ENCODE data around the gene PARD3.

Gene PARD3

GRCh38 chr10:34474555-34475273 lies 340.4 kb downstream of the PARD3 start:
- Histone ChIP-seq H3F3A (ENCODE audit: low read depth) (no peaks in the 10 kb centered on the region), H2AFZ (ENCODE audit: low read length) (no peak overlapping the region), H4K20me1 (ENCODE audit: insufficient read depth, low read length, poor library complexity, severe bottlenecking) (no peaks in the 10 kb centered on the region), H3K4me1 (ENCODE audit: insufficient read depth, low read length, poor library complexity, severe bottlenecking) (no peaks in the 10 kb centered on the region), H3K79me2 (ENCODE audit: insufficient read depth, low read length) (no peaks in the 10 kb centered on the region), H3K9me3 (ENCODE audit: insufficient read depth, low read depth, low read length) (no peaks in the 10 kb centered on the region), H3K4me3 (ENCODE audit: low read length, poor library complexity, severe bottlenecking) (no peak overlapping the region), H3K9ac (ENCODE audit: low read depth, low read length, poor library complexity, severe bottlenecking) (no peak overlapping the region), H3K4me2 (ENCODE audit: low read depth, low read length, poor library complexity, severe bottlenecking) (no peak overlapping the region), H3K27me3 (ENCODE audit: insufficient read depth, low read length, poor library complexity, severe bottlenecking) (no peaks in the 10 kb centered on the region), H3K9me2 (replicated peaks; ENCODE audit: low read depth, low read length) (no peaks in the 10 kb centered on the region), H3K36me3 (ENCODE audit: insufficient read depth, low read length) (peaks cover 3% of the 10 kb centered on the region; the same call in 1 of the 2 replicates)
- TF ChIP-seq, protein P1, sequence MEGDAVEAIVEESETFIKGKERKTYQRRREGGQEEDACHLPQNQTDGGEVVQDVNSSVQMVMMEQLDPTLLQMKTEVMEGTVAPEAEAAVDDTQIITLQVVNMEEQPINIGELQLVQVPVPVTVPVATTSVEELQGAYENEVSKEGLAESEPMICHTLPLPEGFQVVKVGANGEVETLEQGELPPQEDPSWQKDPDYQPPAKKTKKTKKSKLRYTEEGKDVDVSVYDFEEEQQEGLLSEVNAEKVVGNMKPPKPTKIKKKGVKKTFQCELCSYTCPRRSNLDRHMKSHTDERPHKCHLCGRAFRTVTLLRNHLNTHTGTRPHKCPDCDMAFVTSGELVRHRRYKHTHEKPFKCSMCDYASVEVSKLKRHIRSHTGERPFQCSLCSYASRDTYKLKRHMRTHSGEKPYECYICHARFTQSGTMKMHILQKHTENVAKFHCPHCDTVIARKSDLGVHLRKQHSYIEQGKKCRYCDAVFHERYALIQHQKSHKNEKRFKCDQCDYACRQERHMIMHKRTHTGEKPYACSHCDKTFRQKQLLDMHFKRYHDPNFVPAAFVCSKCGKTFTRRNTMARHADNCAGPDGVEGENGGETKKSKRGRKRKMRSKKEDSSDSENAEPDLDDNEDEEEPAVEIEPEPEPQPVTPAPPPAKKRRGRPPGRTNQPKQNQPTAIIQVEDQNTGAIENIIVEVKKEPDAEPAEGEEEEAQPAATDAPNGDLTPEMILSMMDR (conservative IDR thresholded peaks at IDR 0.05; ENCODE audit: low read length), result no peak
- no peak for TF ChIP-seq EZH2phosphoT487 (IDR thresholded peaks at IDR 0.05; ENCODE audit: borderline replicate concordance)

GRCh38 chr10:34474009-34474376 lies 341.1 kb downstream of the PARD3 start:
- Histone ChIP-seq H3K9me3 (ENCODE audit: insufficient read depth, low read depth, low read length) (no peaks in the 10 kb centered on the region), H3K9ac (ENCODE audit: low read depth, low read length, poor library complexity, severe bottlenecking) (no peak overlapping the region), H3K79me2 (ENCODE audit: insufficient read depth, low read length) (no peaks in the 10 kb centered on the region), H3F3A (ENCODE audit: low read depth) (no peaks in the 10 kb centered on the region), H3K9me2 (replicated peaks; ENCODE audit: low read depth, low read length) (no peaks in the 10 kb centered on the region), H3K4me1 (ENCODE audit: insufficient read depth, low read length, poor library complexity, severe bottlenecking) (no peaks in the 10 kb centered on the region), H4K20me1 (ENCODE audit: insufficient read depth, low read length, poor library complexity, severe bottlenecking) (no peaks in the 10 kb centered on the region), H3K4me2 (ENCODE audit: low read depth, low read length, poor library complexity, severe bottlenecking) (no peak overlapping the region), H3K36me3 (ENCODE audit: insufficient read depth, low read length) (peaks cover 8% of the 10 kb centered on the region; the same call in 1 of the 2 replicates), H3K27me3 (ENCODE audit: insufficient read depth, low read length, poor library complexity, severe bottlenecking) (no peaks in the 10 kb centered on the region), H2AFZ (ENCODE audit: low read length) (no peak overlapping the region), H3K4me3 (ENCODE audit: low read length, poor library complexity, severe bottlenecking) (no peak overlapping the region)
- TF ChIP-seq EZH2phosphoT487 (IDR thresholded peaks at IDR 0.05; ENCODE audit: borderline replicate concordance), result no peak
- TF ChIP-seq, protein P1 (conservative IDR thresholded peaks at IDR 0.05; ENCODE audit: low read length), result no peak

DNA sequence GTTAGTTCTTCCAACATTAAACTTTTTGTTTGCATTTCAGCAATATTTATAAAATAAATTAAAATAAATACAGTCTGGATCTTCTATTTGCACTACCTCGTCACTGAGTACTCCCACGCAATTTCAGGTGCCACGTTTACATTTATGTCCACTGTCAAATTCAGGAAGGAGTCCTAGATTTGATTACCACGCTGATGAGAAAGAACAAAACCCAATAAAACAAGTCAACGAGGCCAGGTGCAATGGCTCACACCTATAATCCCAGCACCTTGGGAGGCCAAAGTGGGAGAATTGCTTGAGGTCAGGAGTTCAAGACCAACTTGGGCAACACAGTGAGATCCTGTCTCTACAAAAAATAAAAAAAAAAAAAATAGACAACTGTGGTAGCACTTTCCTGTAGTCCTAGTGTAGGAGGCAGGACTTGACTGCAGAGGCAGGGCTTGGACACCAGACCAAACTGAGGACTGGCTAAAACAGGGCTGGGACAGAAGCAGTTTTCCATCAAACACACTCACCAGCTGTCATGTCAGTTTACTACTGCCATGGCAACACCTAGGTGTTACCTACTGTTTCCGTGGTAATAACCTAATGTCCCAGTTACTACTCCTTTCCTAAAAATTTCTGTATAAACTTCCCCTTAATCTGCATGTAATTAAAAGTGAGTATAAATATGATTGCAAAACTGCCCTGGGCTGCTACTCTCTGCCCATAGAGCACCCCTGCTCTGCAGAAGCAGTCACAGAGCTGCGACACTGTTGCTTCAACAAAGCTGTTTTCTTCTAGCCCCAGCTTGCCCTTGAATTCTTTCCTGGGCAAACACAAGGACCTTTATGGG lies 341.7 kb downstream of the PARD3 start:
- H3K4me3 ChIP-seq (ENCODE audit: low read length, poor library complexity, severe bottlenecking), result no peak overlapping the region
- H3K9me3 ChIP-seq (ENCODE audit: insufficient read depth, low read depth, low read length), result no peaks in the 10 kb centered on the region
- TF ChIP-seq EZH2phosphoT487 (IDR thresholded peaks at IDR 0.05; ENCODE audit: borderline replicate concordance), result no peak
- TF ChIP-seq, protein P1 (conservative IDR thresholded peaks at IDR 0.05; ENCODE audit: low read length), result no peak

More for the DNA sequence above, 341.7 kb downstream of the PARD3 start:
- no peak overlapping the region for H3K4me2 ChIP-seq (ENCODE audit: low read depth, low read length, poor library complexity, severe bottlenecking)
- H3K9ac ChIP-seq (ENCODE audit: low read depth, low read length, poor library complexity, severe bottlenecking), result no peak overlapping the region
- peaks cover 10% of the 10 kb centered on the region; the same call in 1 of the 2 replicates for H3K36me3 ChIP-seq (ENCODE audit: insufficient read depth, low read length)
- no peaks in the 10 kb centered on the region for H3K9me2 ChIP-seq (replicated peaks; ENCODE audit: low read depth, low read length)
- H3K27me3 ChIP-seq (ENCODE audit: insufficient read depth, low read length, poor library complexity, severe bottlenecking), result no peaks in the 10 kb centered on the region
- no peaks in the 10 kb centered on the region for H3F3A ChIP-seq (ENCODE audit: low read depth)
- H3K79me2 ChIP-seq (ENCODE audit: insufficient read depth, low read length), result no peaks in the 10 kb centered on the region
- no peaks in the 10 kb centered on the region for H3K4me1 ChIP-seq (ENCODE audit: insufficient read depth, low read length, poor library complexity, severe bottlenecking)
- H2AFZ ChIP-seq (ENCODE audit: low read length), result no peak overlapping the region
- H4K20me1 ChIP-seq (ENCODE audit: insufficient read depth, low read length, poor library complexity, severe bottlenecking), result no peaks in the 10 kb centered on the region

Data from Loucy (cell line).